Naive B cell (primary cell): ENCODE measurements around the gene OVOL3. TPM values are rescaled to one million over a fixed set of nuclear protein-coding genes. Genes with fewer than 3 reads are reported as not detected.

ENCODE experiments used
- ATAC-seq, 2 donors: fragments of 150-1000 bp; cut with Tn5 transposase; 2 replicates each; pipeline ENCODE4 v1.10.0; 2021; ENCODE audit warnings: low read depth in 2 of 2, mild to moderate bottlenecking in 2 of 2, moderate library complexity in 2 of 2
- DNase-seq: peaks from one replicate; pipeline ENCODE4 v3.0.0; 2022
- H3K27ac Mint-ChIP-seq, 6 donors: one replicate each; pipeline ENCODE4 v1.8.0; 2020 to 2022; ENCODE audit warnings: mild to moderate bottlenecking in 6 of 6, mixed read lengths in 6 of 6, moderate library complexity in 5 of 6, inconsistent platforms in 2 of 6
- H3K27me3 Mint-ChIP-seq, 3 donors: one replicate each; pipeline ENCODE4 v1.8.0; 2021 to 2022; ENCODE audit warnings: mixed read lengths in 3 of 3, mild to moderate bottlenecking in 1 of 3
- H3K36me3 Mint-ChIP-seq, 2 donors: one replicate each; pipeline ENCODE4 v1.8.0; 2020 to 2022; ENCODE audit warnings: mixed read lengths in 2 of 2, inconsistent platforms in 1 of 2, mild to moderate bottlenecking in 1 of 2
- H3K4me1 Mint-ChIP-seq, 3 donors: one replicate each; pipeline ENCODE4 v1.8.0; 2020 to 2022; ENCODE audit warnings: mixed read lengths in 3 of 3, inconsistent platforms in 1 of 3, mild to moderate bottlenecking in 1 of 3, moderate library complexity in 1 of 3
- H3K4me3 Mint-ChIP-seq, 8 donors: one replicate each; pipeline ENCODE4 v1.8.0; 2020 to 2022; ENCODE audit warnings: mild to moderate bottlenecking in 8 of 8, mixed read lengths in 8 of 8, moderate library complexity in 8 of 8, inconsistent platforms in 2 of 8
- H3K9me3 Mint-ChIP-seq, 7 donors: one replicate each; pipeline ENCODE4 v1.8.0; 2020 to 2022; ENCODE audit warnings: mixed read lengths in 7 of 7, mild to moderate bottlenecking in 5 of 7, inconsistent platforms in 2 of 7, moderate library complexity in 1 of 7
- polyA plus RNA-seq, 6 donors: library from polyadenylated mRNA; unstranded; fragments of 300-500 nt; fragmentation: Illumina TruSeq; gene quantifications; one replicate each; pipeline ENCODE4 v1.2.3, GENCODE V29; 2021; ENCODE audit warnings: low read depth in 6 of 6

Gene OVOL3
- polyA plus RNA-seq, 6 donors from 2014 or later = not detected

DNA sequence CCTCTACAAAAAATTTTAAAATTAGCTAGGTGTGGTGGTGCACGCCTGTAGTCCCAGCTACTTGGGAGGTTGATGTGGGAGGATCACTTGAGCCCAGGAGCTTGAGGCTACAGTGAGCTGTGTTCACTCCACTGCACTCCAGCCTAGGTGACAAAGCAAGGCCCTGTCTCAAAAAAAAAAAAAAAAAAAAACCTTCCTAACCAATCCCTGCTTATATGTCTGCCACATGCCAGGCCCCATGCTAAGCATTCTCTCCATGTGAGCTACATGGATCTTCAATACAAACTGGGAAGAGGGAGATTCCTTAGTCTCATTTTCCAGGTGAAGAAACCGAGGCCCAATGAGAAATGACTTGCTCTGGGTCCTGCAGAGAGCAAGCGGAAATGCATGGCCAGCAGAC, 2.3 kb upstream of the OVOL3 start:
- no peak overlapping the region for H3K27ac Mint-ChIP-seq
- peak overlapping the region in 1 of 8 donors; percentile 20 for H3K4me3 Mint-ChIP-seq
- DNase-seq (no peak), ATAC-seq (no peak)
- no peaks in the 10 kb centered on the region for H3K9me3 Mint-ChIP-seq
- H3K4me1 Mint-ChIP-seq = peaks cover 10 to 11% (median 10%) of the 10 kb centered on the region in 3 donors
- H3K36me3 Mint-ChIP-seq = peaks cover 0 to 9% of the 10 kb centered on the region in 2 donors
- no peaks in the 10 kb centered on the region for H3K27me3 Mint-ChIP-seq

DNA sequence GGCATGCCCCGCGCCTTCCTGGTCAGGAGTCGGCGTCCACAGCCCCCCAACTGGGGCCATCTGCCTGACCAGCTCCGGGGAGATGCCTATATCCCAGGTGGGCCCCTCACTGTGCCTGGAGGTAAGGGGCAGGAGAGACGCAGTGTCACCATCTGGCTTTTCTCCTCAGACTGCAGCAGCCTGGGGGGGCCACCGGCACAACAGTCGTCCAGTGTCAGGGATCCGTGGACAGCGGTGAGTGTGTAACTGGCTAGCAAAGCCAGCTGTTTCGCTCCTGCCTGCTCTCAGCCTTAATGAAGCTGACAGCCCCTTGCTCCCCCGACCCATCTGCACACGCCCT, 227 bp downstream of the OVOL3 start:
- Mint-ChIP-seq H3K4me3 (peak overlapping the region in 1 of 8 donors; percentile 88), H3K36me3 (peaks cover 0 to 9% of the 10 kb centered on the region in 2 donors), H3K27me3 (no peaks in the 10 kb centered on the region), H3K9me3 (no peaks in the 10 kb centered on the region), H3K27ac (no peak overlapping the region), H3K4me1 (peaks cover 27 to 32% (median 29%) of the 10 kb centered on the region in 3 donors)
- ATAC-seq = no peak
- DNase-seq = no peak

DNA sequence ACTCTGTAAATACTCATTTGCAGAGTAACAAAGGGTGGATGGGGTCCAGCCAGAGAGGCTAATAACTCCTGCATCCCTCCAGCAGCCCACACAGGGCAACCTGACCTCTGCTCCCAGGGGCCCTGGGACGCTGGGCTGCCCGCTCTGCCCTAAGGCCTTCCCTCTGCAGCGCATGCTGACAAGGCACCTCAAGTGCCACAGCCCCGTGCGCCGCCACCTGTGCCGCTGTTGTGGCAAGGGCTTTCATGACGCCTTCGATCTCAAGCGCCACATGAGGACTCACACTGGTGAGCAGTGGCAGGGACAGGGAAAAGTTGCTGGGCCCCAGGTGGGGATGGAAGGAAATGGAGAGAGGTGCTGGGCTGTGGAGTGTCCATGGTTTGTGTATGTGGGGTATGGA, 1.7 kb downstream of the OVOL3 start:
- H3K27me3 Mint-ChIP-seq = no peaks in the 10 kb centered on the region
- H3K9me3 Mint-ChIP-seq = no peaks in the 10 kb centered on the region
- DNase-seq (no peak), ATAC-seq (no peak)
- peak overlapping the region in 4 of 6 donors; percentile 12 to 98 (median 72) for H3K27ac Mint-ChIP-seq
- peaks cover 0 to 9% of the 10 kb centered on the region in 2 donors for H3K36me3 Mint-ChIP-seq
- H3K4me1 Mint-ChIP-seq = peaks cover 33 to 44% (median 42%) of the 10 kb centered on the region in 3 donors
- H3K4me3 Mint-ChIP-seq = peak overlapping the region in 7 of 8 donors; percentile 68 to 96 (median 83)

DNA sequence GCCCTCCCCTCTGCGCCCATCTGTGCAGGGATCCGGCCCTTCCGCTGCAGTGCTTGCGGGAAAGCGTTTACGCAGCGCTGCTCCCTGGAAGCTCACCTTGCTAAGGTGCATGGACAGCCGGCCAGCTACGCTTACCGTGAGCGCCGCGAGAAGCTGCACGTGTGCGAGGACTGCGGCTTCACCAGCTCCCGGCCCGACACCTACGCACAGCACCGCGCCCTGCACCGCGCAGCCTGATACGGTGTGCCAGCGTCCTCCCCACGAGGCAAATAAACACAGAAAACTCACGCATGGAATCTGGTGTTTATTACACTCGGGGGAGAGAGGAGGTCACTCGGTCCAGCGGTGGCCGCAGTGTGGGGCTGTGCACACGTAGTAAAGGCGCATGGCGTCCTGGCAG, 2.5 kb downstream of the OVOL3 start:
- no peak for ATAC-seq
- DNase-seq = no peak
- peak overlapping the region in 2 of 6 donors; percentile 79 to 98 for H3K27ac Mint-ChIP-seq
- no peaks in the 10 kb centered on the region for H3K9me3 Mint-ChIP-seq
- H3K36me3 Mint-ChIP-seq = peaks cover 5 to 16% of the 10 kb centered on the region in 2 donors
- H3K4me3 Mint-ChIP-seq = peak overlapping the region; percentile 81 to 99 (median 96)
- H3K27me3 Mint-ChIP-seq = no peaks in the 10 kb centered on the region
- H3K4me1 Mint-ChIP-seq = peaks cover 36 to 50% (median 43%) of the 10 kb centered on the region in 3 donors

DNA sequence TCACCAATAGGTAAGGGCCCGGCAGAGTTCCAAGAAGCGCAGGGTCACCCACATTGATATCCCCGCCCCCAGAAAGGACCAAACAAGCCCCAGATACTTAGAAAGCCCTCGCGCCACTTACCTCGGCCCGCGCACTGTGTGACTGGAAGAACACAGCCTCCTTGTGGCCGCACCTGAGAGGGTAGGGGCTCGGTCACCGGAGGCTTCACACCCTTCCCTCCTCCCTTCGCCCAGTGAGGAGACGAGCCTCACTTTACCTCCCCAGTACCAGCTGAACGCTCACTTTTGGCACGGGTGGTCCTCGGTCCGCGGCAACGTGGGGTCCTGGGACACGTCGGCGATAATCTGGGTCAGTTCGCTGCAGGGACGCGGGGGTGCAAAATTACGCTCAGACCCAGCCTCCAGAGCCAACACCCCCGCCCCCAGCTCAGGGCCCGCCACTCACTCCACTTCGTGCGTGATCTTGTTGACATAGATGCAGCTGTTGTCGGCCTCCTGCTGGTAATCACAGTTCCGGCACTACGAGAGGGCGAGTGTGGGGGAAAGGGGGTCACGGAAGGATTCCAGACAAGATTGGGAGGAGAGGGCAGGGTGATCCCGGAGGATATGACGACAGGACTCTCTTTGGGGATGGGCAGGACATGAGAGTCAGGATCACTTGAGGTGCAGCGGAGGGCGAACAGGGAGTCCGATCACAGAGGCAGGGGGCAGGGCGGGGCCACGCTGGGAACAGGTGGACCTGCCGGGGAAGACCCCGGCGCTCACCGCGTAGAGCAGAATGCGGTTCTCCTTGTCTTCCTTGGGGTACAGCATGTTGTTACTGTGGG, 3.2 kb downstream of the OVOL3 start:
- ATAC-seq = peak in 1 of 2 donors; percentile 2
- Mint-ChIP-seq H3K4me3 (peak overlapping the region; percentile 81 to 99 (median 96)), H3K27ac (peak overlapping the region; percentile 98 to 100 (median 98)), H3K4me1 (peaks cover 36 to 54% (median 49%) of the 10 kb centered on the region in 3 donors), H3K9me3 (no peaks in the 10 kb centered on the region), H3K36me3 (peaks cover 5 to 18% of the 10 kb centered on the region in 2 donors), H3K27me3 (no peaks in the 10 kb centered on the region)
- no peak for DNase-seq

DNA sequence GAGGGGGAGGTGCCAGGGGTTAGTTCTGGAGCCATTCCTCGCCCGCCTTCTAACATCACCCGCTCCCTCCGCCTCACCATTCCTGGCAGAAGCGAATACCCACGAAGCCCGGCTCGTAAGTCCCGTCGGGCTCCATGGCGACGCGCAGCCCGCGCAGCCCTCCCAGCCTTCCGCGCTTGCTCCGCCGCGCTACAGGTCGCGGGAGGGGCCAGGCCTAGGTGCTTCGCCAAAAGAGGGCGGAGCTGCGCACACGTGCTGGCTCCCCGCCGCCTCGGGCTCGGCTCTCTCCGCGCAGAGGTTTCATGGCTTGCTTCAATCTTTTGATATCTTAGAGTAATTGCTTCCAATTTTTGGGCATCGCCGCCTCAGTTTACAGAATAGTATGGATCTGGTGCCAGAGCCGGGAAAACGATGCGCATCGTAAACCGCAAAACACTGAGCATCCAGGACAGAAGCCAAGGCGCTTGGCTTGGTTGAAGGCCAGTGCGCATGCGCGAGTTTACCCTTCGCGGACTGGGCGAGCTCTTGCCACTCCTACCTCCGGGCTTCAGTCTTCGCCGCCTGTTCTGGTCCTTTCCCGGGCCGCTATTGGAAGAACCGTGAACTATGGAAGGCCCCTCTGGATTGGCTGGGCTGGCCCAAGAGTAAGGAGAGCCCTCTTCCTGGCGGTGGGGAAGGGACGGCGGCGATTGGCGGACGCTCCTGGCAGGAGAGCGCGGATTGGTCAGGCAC, 3.9 kb downstream of the OVOL3 start, which contains the start of gene POLR2I:
Gene POLR2I (minus strand): TSS at position 155 of the 732 bp plus-strand sequence. CDS start 19 bp downstream, at position 136.
- Mint-ChIP-seq H3K4me1 (peaks cover 38 to 60% (median 49%) of the 10 kb centered on the region in 3 donors), H3K36me3 (peaks cover 5 to 21% of the 10 kb centered on the region in 2 donors), H3K27me3 (no peaks in the 10 kb centered on the region), H3K9me3 (no peaks in the 10 kb centered on the region), H3K27ac (peak within 1 kb of the TSS; percentile 98 to 100 (median 98)), H3K4me3 (peak within 1 kb of the TSS; percentile 81 to 99 (median 96))
- DNase-seq = peak; percentile 98
- ATAC-seq = peak; percentile 81 to 84

DNA sequence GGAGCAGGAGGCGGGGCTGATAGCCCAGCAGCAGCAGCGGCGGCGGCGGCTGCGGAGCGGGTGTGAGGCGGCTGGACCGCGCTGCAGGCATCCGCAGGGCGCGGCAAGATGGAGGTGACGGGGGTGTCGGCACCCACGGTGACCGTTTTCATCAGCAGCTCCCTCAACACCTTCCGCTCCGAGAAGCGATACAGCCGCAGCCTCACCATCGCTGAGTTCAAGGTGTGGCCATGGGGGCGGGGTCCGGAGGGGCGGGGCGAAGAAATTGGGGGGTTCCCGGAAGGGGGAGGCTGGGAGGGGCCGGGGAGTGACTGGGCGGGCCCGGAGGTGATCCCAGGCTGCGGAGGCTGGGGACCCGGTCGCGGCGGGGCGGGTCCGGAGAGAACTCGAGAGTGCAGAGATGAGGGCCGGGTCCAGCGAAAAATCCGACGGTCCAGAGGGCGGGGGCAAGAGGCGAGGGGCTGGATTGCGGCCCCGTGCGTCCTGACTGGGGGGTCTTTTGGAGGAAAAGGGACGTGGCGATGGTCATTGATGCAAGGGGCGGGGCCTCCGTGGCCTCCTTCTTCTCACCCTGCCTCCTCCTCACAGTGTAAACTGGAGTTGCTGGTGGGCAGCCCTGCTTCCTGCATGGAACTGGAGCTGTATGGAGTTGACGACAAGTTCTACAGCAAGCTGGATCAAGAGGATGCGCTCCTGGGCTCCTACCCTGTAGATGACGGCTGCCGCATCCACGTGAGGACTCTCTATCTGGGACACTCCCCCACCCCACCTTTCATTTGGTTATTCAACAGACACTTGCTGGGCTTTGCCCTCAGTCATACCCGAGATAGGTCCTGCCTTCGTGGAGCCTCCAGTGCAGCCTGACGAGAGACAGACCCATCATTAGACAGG, 4.8 kb downstream of the OVOL3 start, which contains the start of gene TBCB:
Gene TBCB (plus strand): TSS at position 16 of the 891 bp plus-strand sequence. CDS start 93 bp downstream, at position 109.
- H3K27ac Mint-ChIP-seq = peak within 1 kb of the TSS; percentile 98 to 100 (median 98)
- ATAC-seq (peak; percentile 48 to 51), DNase-seq (no peak)
- H3K36me3 Mint-ChIP-seq = peaks cover 5 to 26% of the 10 kb centered on the region in 2 donors
- no peaks in the 10 kb centered on the region for H3K27me3 Mint-ChIP-seq
- peaks cover 42 to 68% (median 54%) of the 10 kb centered on the region in 3 donors for H3K4me1 Mint-ChIP-seq
- no peaks in the 10 kb centered on the region for H3K9me3 Mint-ChIP-seq
- peak within 1 kb of the TSS; percentile 81 to 99 (median 96) for H3K4me3 Mint-ChIP-seq

DNA sequence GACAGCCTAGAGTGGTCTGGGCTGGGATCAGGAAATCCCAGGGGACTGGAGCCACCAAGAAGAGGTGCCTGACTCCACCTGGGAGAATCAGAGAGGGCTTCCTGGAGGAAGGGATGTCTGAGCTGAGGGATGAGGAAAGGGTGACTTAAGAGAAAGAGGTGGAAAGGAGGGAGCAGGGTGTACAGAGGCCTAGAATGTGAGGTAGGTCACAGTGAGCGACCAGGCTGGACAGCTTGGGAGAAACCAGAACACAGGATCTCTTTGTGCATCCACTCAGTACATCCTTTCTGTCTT, 5.3 kb downstream of the OVOL3 start:
- H3K36me3 Mint-ChIP-seq = peaks cover 5 to 26% of the 10 kb centered on the region in 2 donors
- no peak for ATAC-seq
- peak overlapping the region; percentile 81 to 99 (median 96) for H3K4me3 Mint-ChIP-seq
- DNase-seq = no peak
- no peaks in the 10 kb centered on the region for H3K9me3 Mint-ChIP-seq
- H3K27ac Mint-ChIP-seq = peak overlapping the region in 5 of 6 donors; percentile 83 to 98 (median 91)
- peaks cover 42 to 72% (median 54%) of the 10 kb centered on the region in 3 donors for H3K4me1 Mint-ChIP-seq
- no peaks in the 10 kb centered on the region for H3K27me3 Mint-ChIP-seq

DNA sequence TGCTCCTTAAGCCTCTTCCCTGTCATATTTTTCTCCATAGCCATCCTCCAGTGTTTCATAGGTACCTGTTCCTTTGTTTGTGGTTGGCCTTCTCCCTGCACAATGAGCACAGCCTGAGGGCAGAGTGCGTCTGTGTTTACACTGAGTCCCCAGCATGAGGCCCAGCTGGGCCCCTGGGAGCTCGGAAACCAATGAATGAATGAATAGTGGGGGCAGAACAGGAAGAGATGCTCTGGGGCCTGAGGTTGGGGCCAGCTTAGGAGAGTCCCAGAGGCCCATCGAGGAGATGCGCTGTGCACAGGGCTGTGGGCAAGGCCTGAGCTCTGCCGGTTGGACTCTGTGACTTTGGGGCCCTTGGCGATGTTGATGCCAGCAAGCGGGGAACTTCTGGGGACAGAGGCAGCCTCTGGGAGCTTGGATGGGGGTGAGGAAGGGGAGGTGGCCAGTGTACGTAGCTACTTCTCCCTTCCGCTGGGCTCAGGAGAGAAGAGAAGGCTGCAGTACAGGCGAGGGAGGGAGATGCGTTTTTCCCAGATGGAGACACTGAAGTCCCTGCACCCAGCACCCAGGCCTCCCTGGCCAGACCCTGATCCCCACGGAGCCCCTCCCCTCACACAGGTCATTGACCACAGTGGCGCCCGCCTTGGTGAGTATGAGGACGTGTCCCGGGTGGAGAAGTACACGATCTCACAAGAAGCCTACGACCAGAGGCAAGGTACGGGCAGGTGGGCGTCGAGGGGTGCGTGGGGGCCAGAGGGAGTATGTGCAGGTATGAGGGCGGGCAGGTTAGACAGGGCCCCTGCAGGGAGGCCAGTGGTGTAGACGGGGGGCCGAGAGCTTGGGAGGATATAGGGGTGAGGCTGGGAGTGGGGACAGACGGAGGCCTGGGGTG, 9.4 kb downstream of the OVOL3 start:
- ATAC-seq = no peak
- Mint-ChIP-seq H3K9me3 (no peaks in the 10 kb centered on the region), H3K4me1 (peaks cover 26 to 46% (median 31%) of the 10 kb centered on the region in 3 donors), H3K27ac (peak overlapping the region in 1 of 6 donors; percentile 89), H3K36me3 (peaks cover 5 to 17% of the 10 kb centered on the region in 2 donors), H3K27me3 (no peaks in the 10 kb centered on the region), H3K4me3 (peak overlapping the region in 1 of 8 donors; percentile 27)
- DNase-seq = no peak

DNA sequence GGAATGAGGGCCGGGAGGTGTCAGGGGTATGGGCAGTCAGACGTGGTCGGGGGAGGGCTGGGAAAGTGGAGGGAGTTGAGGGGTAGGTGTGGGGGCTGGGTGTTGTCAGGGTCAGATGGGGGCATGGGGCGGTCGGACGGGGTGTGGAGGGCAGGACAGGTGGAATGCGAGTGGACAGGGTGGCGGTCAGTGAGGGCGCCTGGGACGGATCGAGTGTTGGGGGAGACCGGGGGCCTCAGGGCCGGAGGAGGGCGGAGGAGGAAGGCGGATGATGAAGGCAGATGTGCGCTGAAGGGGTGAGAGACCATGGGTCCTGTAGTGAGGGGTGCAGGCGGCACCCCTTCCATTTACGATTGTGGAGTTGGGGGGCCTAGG, 10.0 kb downstream of the OVOL3 start:
- Mint-ChIP-seq H3K4me3 (peak overlapping the region in 1 of 8 donors; percentile 12), H3K4me1 (peaks cover 25 to 42% (median 28%) of the 10 kb centered on the region in 3 donors), H3K27ac (no peak overlapping the region), H3K9me3 (no peaks in the 10 kb centered on the region), H3K36me3 (peaks cover 5 to 17% of the 10 kb centered on the region in 2 donors), H3K27me3 (no peaks in the 10 kb centered on the region)
- no peak for DNase-seq
- ATAC-seq = no peak

DNA sequence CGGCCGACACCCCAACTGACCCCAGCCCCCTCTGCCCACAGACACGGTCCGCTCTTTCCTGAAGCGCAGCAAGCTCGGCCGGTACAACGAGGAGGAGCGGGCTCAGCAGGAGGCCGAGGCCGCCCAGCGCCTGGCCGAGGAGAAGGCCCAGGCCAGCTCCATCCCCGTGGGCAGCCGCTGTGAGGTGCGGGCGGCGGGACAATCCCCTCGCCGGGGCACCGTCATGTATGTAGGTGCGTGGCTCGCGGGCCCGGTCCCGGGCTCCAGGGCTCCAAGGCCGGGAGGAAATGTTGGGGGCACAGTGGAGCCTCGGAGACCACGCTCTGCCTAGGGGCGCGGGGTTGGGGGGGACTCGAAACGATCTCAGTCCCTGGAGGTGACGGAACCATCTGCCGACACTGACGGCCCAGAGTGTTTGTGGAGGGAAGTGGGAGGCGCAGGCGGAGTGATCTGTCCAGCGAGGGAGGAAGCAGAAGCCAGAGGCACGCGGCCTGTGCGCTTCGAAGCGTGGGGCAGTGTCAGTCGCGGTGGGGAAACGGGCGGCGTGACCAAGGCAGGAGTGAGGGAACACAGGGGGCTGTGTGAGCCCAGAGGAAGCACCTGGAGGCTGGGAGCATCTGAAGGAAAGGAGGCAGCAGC, 10.7 kb downstream of the OVOL3 start:
- no peak for ATAC-seq
- Mint-ChIP-seq H3K9me3 (no peaks in the 10 kb centered on the region), H3K27ac (peak overlapping the region in 1 of 6 donors; percentile 39), H3K4me1 (peaks cover 21 to 36% (median 22%) of the 10 kb centered on the region in 3 donors), H3K27me3 (no peaks in the 10 kb centered on the region), H3K36me3 (peaks cover 5 to 17% of the 10 kb centered on the region in 2 donors), H3K4me3 (no peak overlapping the region)
- DNase-seq = no peak
